Neural progenitor cell (in vitro differentiated cells): ENCODE measurements around the gene MRPS34.

Source experiments
- CTCF ChIP-seq: fragments of 200-600 bp; sonication (generic); IDR thresholded peaks from 2 replicates; pipeline ENCODE4 v1.5.1; 2017; ENCODE audit warnings: antibody characterized with exemption, mild to moderate bottlenecking
- EZH2 ChIP-seq: fragments of 200-600 bp; sonication (generic); IDR thresholded peaks from 2 replicates; pipeline ENCODE4 v1.6.1; 2017; ENCODE audit warnings: antibody characterized with exemption, mild to moderate bottlenecking, moderate library complexity

- TF ChIP-seq CTCF (no peak), EZH2 (no peak)
Measured at GRCh38 chr16:1768061-1768766, 4.7 kb downstream of the MRPS34 start.
